NB4 (cell line): ENCODE results near the gene DAP.

Experiments used
- MYC ChIP-seq: IDR thresholded peaks from 2 replicates; pipeline ENCODE4 v1.6.1; 2011; ENCODE audit warnings: low read depth, low read length
- POLR2A ChIP-seq: IDR thresholded peaks from 2 replicates; pipeline ENCODE4 v1.6.1; 2011; ENCODE audit warnings: mild to moderate bottlenecking; ENCODE audit not compliant: insufficient read length; ENCODE audit errors: extremely low read depth
- TF ChIP-seq, protein P1 (sequence below): IDR thresholded peaks from one replicate; pipeline ENCODE4 v1.5.1; 2012; ENCODE audit warnings: low read depth, low read length
- TF ChIP-seq, protein P2 (sequence below): IDR thresholded peaks from 2 replicates; pipeline ENCODE4 v1.6.1; 2011; ENCODE audit warnings: low read depth, low read length

GRCh38 chr5:10745133-10745532, 15.9 kb downstream of the DAP start:
- TF ChIP-seq, protein P1, sequence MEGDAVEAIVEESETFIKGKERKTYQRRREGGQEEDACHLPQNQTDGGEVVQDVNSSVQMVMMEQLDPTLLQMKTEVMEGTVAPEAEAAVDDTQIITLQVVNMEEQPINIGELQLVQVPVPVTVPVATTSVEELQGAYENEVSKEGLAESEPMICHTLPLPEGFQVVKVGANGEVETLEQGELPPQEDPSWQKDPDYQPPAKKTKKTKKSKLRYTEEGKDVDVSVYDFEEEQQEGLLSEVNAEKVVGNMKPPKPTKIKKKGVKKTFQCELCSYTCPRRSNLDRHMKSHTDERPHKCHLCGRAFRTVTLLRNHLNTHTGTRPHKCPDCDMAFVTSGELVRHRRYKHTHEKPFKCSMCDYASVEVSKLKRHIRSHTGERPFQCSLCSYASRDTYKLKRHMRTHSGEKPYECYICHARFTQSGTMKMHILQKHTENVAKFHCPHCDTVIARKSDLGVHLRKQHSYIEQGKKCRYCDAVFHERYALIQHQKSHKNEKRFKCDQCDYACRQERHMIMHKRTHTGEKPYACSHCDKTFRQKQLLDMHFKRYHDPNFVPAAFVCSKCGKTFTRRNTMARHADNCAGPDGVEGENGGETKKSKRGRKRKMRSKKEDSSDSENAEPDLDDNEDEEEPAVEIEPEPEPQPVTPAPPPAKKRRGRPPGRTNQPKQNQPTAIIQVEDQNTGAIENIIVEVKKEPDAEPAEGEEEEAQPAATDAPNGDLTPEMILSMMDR, result no peak
- TF ChIP-seq POLR2A (no peak), MYC (no peak)
- TF ChIP-seq, protein P2, sequence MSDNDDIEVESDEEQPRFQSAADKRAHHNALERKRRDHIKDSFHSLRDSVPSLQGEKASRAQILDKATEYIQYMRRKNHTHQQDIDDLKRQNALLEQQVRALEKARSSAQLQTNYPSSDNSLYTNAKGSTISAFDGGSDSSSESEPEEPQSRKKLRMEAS, result no peak
